Tibial nerve (tissue), 4 donors: Measurements from ENCODE around the gene GSTO1. TPM values are rescaled to one million over a fixed set of nuclear protein-coding genes. Genes with fewer than 3 reads are reported as not detected.

Experiments used
- DNase-seq, 2 donors: peaks; one replicate each; pipeline ENCODE4 v3.0.0-alpha.2; 2019; ENCODE audit warnings: low spot score in 2 of 2
- H3K27ac ChIP-seq, 4 donors: fragments of 200-600 bp; sonication (generic) in 3 of 4; one replicate each; pipeline ENCODE4 v1.5.1; 2017 to 2019; ENCODE audit warnings: mild to moderate bottlenecking in 1 of 4
- H3K27me3 ChIP-seq, 2 donors: fragments of 200-600 bp; sonication (generic) in 1 of 2; one replicate each; pipeline versions ENCODE4 v1.5.1 to v1.6.0; 2017 to 2019
- H3K36me3 ChIP-seq, 3 donors: fragments of 200-600 bp; sonication (generic); one replicate each; pipeline ENCODE4 v1.5.1; 2018 to 2019
- H3K4me1 ChIP-seq, 4 donors: fragments of 200-600 bp; sonication (generic) in 3 of 4; one replicate each; pipeline ENCODE4 v1.5.1; 2017 to 2019
- H3K4me3 ChIP-seq, 4 donors: fragments of 200-600 bp; sonication (generic) in 3 of 4; one replicate each; pipeline ENCODE4 v1.5.1; 2017 to 2019; ENCODE audit warnings: mild to moderate bottlenecking in 1 of 4, moderate library complexity in 1 of 4
- H3K9me3 ChIP-seq, 4 donors: fragments of 200-600 bp; sonication (generic) in 3 of 4; one replicate each; pipeline ENCODE4 v1.5.1; 2017 to 2019
- CTCF ChIP-seq, 5 experiments: fragments of 200-600 bp in 3 of 5; fragments of 450-650 bp in 2 of 5; sonication (generic) in 3 of 5; IDR thresholded peaks; one replicate each; pipeline ENCODE4 v1.5.1; 2016 to 2019; ENCODE audit warnings: antibody characterized with exemption in 5 of 5, mild to moderate bottlenecking in 3 of 5, moderate library complexity in 2 of 5
- EP300 ChIP-seq, 2 donors: sonication (generic); formaldehyde crosslinking; IDR thresholded peaks; one replicate each; pipeline ENCODE4 v1.6.1; 2017; ENCODE audit warnings: antibody characterized with exemption in 2 of 2, mild to moderate bottlenecking in 1 of 2
- POLR2A ChIP-seq, 2 donors: fragments of 450-650 bp; IDR thresholded peaks; one replicate each; pipeline ENCODE4 v1.6.1; 2017; ENCODE audit warnings: antibody characterized with exemption in 2 of 2, mild to moderate bottlenecking in 2 of 2, moderate library complexity in 2 of 2
- WGBS, 2 donors: methylation state at CpG; one replicate each; pipeline ENCODE4 v1.1.5; 2018; 5-methylcytosine and 5-hydroxymethylcytosine counted together
- total RNA-seq, 4 donors: library from RNA; depleted of rRNA; stranded (reverse); fragments of >200 nt; gene quantifications; one replicate each; pipeline ENCODE4 v1.1.0, GENCODE V29; 2016

GSTO1 gene
- total RNA-seq, 4 donors from 2014 or later: 51.6 to 84.6 (median 68.1) TPM

- DNase-seq: no peak
- 56 to 57% methylated on average over 11 of the region's 12 CpGs for WGBS, 2 donors
- Histone ChIP-seq H3K36me3 (no peaks in the 10 kb centered on the region), H3K9me3 (no peaks in the 10 kb centered on the region), H3K4me1 (peaks cover 0 to 21% (median 7%) of the 10 kb centered on the region in 4 donors), H3K27me3 (no peaks in the 10 kb centered on the region), H3K4me3 (no peak overlapping the region), H3K27ac (peak overlapping the region in 3 of 4 donors; percentile 37 to 78 (median 65))
- TF ChIP-seq EP300 (IDR thresholded peaks at IDR 0.05): peak; percentile 73 to 81
- no peak for TF ChIP-seq POLR2A (IDR thresholded peaks at IDR 0.05)
Measured at GRCh38 chr10:104300002-104300735, 45.5 kb downstream of the GSTO1 start.

- H3K4me3 ChIP-seq: no peak overlapping the region
- no peaks in the 10 kb centered on the region for H3K27me3 ChIP-seq
- 47 to 68% methylated on average over 7 of the region's 7 CpGs for WGBS, 2 donors
- TF ChIP-seq CTCF (IDR thresholded peaks at IDR 0.05) (no peak), EP300 (IDR thresholded peaks at IDR 0.05) (no peak), POLR2A (IDR thresholded peaks at IDR 0.05) (no peak)
- peaks cover 0 to 28% (median 10%) of the 10 kb centered on the region in 4 donors for H3K4me1 ChIP-seq
- H3K9me3 ChIP-seq: no peaks in the 10 kb centered on the region
- H3K27ac ChIP-seq: peak overlapping the region in 3 of 4 donors; percentile 37 to 78 (median 57)
- no peak for DNase-seq
- no peaks in the 10 kb centered on the region for H3K36me3 ChIP-seq
Measured at GRCh38 chr10:104300736-104301292, 46.1 kb downstream of the GSTO1 start.

- no peak for TF ChIP-seq POLR2A (IDR thresholded peaks at IDR 0.05)
- no peak for TF ChIP-seq CTCF (IDR thresholded peaks at IDR 0.05)
- TF ChIP-seq EP300 (IDR thresholded peaks at IDR 0.05): no peak
- WGBS, 2 donors: 67 to 76% methylated on average over 3 of the region's 3 CpGs
- peaks cover 0 to 33% (median 14%) of the 10 kb centered on the region in 4 donors for H3K4me1 ChIP-seq
- no peak for DNase-seq
- no peaks in the 10 kb centered on the region for H3K36me3 ChIP-seq
- no peak overlapping the region for H3K27ac ChIP-seq
- H3K9me3 ChIP-seq: no peaks in the 10 kb centered on the region
- H3K4me3 ChIP-seq: no peak overlapping the region
- H3K27me3 ChIP-seq: no peaks in the 10 kb centered on the region
Measured at GRCh38 chr10:104301907-104302690, 47.4 kb downstream of the GSTO1 start.

- Histone ChIP-seq H3K4me3 (no peak overlapping the region), H3K27me3 (no peaks in the 10 kb centered on the region), H3K4me1 (peaks cover 0 to 49% (median 20%) of the 10 kb centered on the region in 4 donors), H3K27ac (peak overlapping the region in 1 of 4 donors; percentile 8), H3K9me3 (no peaks in the 10 kb centered on the region), H3K36me3 (no peaks in the 10 kb centered on the region)
- WGBS, 2 donors: 44 to 47% methylated on average over 2 of the region's 2 CpGs
- no peak for DNase-seq
- TF ChIP-seq EP300 (IDR thresholded peaks at IDR 0.05): no peak
- TF ChIP-seq CTCF (IDR thresholded peaks at IDR 0.05): no peak
- TF ChIP-seq POLR2A (IDR thresholded peaks at IDR 0.05): no peak
Measured at GRCh38 chr10:104303594-104304355, 49.1 kb downstream of the GSTO1 start.

GRCh38 chr10:104304356-104304745, 49.7 kb downstream of the GSTO1 start:
- H3K4me1 ChIP-seq: peaks cover 0 to 47% (median 19%) of the 10 kb centered on the region in 4 donors
- 91 to 92% methylated on average over 4 of the region's 4 CpGs for WGBS, 2 donors
- no peak for DNase-seq
- H3K9me3 ChIP-seq: no peaks in the 10 kb centered on the region
- H3K27ac ChIP-seq: peak overlapping the region in 1 of 4 donors; percentile 8
- H3K4me3 ChIP-seq: no peak overlapping the region
- TF ChIP-seq EP300 (IDR thresholded peaks at IDR 0.05) (no peak), CTCF (IDR thresholded peaks at IDR 0.05) (no peak), POLR2A (IDR thresholded peaks at IDR 0.05) (no peak)
- H3K36me3 ChIP-seq: no peaks in the 10 kb centered on the region
- H3K27me3 ChIP-seq: no peaks in the 10 kb centered on the region
